NCI-H460 (cell line): ENCODE measurements around the gene TSC2. TPM values are rescaled to one million over a fixed set of nuclear protein-coding genes. Genes with fewer than 3 reads are reported as not detected.
"Not testable (repeated sequence)": the region's sequence is repeated elsewhere in the genome, so short reads cannot be mapped to it uniquely, and the experiment has no call there.

Experiments used
- DNase-seq: peaks from one replicate; pipeline ENCODE4 v3.0.0-alpha.2; 2016; ENCODE audit warnings: low read depth; ENCODE audit errors: extremely low read depth
- total RNA-seq: library from RNA; depleted of rRNA; stranded (reverse); fragments of >200 nt; shearing (Covaris generic); gene quantifications from 2 replicates; pipeline ENCODE4 v1.2.3, GENCODE V29; 2014

The TSC2 gene
- total RNA-seq, 1 experiment from 2014 or later, result 33.8 TPM

DNA sequence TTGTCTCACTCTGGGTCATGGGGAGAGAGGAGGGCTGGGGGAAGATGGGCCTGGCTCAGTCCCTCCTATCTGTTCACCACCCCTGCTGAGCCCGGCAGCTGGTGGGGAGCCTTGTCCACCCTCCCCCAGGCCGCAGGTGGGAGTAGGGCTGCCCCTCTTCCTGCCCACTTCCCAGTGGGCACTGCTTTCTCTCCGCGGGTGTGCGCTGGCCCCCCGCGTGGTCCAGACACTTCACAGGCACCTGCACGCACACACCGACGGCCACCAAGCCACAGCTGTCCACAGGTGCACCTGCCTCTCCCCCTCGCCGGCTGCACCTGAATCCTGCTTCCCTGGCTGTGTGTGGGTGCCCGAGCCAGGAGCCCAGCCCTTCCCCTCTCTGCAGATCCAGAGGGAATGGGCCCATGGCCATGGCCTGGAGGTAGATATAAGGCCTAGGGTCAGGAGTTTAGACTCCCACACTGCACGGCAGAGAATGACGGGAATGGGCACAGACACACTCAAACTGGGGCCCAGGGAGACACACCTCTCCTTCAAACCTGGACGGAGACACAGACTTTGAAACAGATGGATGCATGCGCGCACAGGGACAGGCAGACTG is 19.1 kb upstream of the TSC2 start:
- no peak for DNase-seq

DNA sequence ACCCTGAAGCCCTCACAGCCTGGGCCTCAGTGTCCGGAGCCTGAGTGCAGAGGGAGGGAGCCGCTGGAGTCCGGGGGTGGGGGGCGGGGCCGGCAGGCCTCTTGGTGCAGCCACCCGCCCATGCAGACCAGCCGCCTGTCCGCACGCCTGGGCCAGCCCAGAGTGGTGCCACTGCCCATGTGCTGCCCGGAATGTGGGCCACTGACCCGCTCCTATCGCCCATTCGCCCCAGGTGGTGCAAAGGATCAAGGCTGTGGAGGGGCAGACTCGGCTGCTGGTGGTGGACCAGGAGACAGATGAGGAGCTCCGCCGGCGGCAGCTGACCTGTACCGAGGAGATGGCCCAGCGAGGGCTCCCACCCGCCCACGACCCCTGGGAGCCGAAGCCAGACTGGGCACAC is 18.4 kb upstream of the TSC2 start:
- DNase-seq, result no peak

DNA sequence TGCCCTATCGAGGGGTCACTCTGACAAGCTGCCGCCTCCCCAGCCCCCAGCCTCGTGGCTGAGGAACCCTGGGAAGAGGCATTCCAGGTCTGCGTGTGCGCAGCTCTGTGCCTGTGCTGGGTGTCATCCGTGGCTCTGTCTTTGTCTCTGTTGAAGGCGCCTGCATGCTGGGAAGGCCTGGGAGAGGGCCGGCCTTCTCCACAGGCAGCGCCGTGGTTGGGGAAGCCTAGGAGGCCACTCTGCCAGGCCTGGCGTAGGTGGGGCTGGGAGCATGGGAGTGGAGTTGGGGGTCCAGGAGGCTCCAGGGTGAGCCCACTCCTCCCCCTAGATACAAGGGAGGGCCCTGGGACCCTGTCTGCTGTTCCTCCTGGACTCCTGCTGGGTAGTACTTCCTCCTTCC is 17.7 kb upstream of the TSC2 start:
- no peak for DNase-seq

DNA sequence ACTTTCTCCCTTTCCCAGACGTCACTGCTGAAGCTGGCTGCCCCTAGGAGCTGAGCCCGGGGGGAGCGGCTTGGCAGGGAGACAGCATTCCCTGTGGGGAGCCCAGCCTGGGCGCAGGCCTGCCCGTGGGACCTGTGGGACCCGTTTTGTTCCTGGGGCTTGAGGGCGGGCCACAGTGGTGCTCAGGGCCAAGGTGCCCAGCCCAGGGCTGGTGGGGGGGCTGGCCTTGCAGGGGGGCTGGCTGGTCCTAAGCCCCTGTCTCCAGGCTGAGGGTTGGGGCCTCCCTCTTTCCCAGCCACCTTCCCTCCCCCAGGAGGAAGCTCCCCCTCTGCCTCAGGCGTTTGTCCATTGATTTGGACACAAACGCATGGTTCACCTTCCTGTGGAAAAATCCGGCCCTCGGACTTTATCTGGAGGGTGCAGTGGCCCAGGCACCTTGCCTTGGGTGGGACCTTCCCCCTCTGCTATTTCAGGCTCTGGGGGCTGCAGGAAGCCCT is 16.7 kb upstream of the TSC2 start:
- no peak for DNase-seq

DNA sequence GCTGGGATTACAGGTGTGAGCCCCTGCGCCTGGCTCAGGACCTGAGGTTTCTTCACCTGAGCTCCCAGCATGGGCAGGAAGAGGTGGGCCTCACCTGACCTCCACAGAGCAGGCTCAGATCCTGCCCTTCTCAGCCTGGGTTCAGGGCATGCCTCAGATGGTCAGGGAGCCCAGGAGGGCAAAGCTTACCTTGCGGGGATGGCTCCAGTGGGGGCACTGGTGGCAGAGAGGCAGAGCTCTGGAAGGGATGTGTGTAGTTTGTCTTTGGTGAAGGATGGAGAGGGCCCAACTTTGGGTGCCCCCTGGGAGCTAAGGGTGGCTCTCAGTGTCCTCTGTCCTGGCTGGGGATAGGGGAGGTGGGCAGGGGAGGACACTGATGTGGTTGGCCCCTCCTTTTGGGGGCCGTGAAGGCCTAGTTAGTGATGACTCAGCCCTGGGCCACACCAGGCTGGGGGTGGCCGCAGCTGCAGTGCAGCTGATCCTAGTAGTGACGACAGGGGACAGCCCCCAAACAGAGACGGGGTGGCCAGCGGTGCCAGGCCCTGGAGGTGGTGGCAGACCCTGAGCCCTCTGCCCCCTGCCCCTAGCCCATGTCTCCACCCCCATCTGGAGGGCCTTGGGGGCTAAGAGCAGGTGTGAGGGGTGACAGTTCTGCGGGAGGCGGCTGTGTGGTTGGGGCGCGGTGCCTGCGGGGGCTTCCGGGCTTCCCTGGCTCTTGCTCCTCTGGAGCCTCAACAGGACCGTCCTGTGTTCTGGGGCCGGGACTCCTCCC is 15.3 kb upstream of the TSC2 start:
- DNase-seq, result no peak

DNA sequence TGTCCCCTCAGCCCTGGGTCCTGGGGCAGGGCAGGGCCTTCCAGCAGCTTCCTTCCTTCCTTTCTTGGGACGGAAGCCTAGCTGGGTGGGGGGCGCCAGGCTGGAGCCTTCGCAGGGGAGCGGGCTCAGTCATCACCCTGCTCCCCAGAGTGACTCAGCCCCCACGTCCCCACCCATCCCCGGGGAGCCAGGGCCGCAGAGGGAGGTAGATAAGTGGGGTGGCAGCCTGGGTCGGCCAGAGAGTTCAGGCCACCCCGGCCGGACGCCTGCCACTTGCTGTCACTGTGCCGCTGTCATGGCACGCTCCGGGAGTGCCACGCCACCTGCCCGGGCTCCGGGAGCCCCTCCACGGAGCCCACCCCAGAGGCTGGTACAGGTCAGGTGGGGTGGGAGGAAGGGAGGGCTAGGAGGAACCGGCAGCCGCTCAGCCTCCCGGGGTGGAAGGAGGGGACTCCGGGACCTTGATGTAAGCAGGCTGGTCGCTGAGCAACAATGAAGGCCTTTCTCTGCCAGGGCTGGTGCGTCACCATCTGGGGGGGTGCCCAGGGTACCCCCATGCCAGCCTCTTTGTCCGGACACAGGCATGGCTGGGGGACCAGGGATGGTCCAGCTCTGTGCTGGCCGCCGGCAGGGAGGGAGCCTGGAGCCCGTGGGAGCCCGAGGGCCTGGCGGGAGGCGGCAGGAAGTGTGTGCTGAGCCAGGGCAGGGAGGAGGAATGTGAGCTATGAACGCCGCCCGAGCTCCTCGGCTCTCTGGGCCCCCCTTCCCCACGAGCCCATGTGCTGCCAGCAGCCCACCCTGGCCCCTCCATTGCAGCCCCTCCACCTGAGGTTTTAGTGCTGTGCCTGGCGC is 14.5 kb upstream of the TSC2 start:
- DNase-seq, result no peak

DNA sequence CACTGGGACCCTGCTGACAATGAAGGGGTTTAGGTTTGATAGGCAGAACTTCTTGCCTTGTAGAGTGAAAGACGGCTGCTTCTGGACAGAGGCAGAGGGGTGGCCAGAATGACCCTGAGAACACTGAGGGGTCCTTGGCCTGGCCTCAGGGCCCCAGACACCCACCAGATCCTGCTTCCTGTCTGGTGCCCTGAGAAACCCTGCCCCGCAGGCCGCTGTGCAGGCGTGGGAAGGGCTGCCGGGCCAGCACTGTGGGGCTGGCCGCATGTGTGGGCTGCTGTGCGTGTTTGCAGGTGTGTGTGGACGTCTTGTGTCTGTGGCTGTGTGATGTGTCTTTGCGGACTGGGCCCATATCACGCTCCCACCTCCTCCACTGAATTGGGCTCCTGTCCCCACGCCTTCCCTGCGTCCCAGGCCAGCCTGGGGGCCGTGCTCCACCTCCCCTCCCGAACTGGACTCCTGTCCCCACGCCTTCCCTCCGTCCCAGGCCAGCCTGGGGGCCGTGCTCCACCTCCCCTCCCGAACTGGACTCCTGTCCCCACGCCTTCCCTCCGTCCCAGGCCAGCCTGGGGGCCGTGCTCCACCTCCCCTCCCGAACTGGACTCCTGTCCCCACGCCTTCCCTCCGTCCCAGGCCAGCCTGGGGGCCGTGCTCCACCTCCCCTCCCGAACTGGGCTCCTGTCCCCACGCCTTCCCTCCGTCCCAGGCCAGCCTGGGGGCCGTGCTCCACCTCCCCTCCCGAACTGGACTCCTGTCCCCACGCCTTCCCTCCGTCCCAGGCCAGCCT is 13.7 kb upstream of the TSC2 start:
- not testable (repeated sequence) for DNase-seq

DNA sequence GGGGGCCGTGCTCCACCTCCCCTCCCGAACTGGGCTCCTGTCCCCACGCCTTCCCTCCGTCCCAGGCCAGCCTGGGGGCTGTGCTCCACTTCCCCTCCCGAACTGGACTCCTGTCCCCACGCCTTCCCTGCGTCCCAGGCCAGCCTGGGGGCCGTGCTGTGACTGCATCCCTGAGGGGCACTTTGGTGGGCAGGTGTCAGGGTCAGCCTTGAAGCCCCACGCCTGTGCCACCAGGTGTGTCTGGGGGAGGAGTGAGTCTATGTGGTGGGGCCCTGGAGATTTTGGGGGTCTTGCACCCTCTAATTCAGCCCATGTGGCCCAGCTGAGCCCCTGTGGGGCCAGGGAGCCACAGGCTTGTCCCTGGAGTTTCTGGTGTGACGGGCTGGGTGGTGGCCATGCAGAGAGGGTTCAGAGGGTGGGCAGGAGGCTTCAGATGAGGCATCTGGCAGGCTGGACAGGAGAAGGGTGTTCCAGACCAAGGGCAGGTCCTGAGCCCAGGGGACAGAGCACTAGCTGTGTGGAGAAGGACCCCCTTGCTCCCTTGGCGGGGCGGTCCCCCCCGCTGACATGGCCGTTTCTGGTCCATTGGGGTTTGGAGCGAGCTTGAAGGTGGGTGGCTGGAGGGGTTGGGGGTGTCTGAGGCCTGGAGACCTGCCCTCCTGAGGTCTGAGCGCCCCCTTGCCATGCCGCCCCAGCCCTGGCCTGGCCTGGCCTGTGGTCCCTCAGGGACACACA is 12.9 kb upstream of the TSC2 start:
- no peak for DNase-seq

DNA sequence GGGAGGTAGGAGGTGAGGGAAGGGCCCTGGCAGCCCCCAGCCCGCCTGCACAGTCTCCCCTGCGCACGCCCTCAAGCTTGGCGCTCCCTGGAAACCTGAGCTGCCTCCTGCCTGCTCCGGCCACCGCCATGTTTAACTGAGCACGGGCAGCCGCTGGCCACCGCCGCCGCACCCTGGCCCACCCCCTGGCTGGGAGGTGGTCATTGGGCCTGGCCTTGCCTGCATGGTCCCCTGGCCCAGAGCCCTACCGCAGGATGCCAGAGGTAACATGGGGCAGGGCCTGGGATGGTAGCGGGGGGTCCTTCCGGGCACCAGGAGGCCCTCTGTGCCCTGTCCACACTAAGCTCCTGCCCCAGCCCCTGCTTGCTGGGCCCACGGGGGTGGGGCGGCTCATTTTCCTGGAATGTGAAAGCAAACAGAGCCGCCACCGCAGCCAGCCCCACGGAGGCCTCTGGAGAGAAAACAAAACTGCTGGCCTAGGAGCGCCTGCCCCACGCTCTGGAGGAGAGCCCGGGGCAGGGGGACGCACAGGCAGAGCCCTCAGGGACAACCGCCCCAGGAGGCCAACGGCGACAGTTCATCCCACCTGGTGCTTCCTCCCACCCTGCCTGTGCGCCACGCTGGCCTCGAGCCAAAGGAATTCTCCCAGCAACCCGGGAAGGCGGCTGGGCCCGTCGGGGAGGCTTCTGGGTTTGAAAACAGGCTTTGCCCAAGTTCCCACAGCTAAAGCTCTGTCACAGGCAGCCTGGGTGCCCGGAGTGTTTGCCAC is 12.2 kb upstream of the TSC2 start:
- DNase-seq, result no peak

DNA sequence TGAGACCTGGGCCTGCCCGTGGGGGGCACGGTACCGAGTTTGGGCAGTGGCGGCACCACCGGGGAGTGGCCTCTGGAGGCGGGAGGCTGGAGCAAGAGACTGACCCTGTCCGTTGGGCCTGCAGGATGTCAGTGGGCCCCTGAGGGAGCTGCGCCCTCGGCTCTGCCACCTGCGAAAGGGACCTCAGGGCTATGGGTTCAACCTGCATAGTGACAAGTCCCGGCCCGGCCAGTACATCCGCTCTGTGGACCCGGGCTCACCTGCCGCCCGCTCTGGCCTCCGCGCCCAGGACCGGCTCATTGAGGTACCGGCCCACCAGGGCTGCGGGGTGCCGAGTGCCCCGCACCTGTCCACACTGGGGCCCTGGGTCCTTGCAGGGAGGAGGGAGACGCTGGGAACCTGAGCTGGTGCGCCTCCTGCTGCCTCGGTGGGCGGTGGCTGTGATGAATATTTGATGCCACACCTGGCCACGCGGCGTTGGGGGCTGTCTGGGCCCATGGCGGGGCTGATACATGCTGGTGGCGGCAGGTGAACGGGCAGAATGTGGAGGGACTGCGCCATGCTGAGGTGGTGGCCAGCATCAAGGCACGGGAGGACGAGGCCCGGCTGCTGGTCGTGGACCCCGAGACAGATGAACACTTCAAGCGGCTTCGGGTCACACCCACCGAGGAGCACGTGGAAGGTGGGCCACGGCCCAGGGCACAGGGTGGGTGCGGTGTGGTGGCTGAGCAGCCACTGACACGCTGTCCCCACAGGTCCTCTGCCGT is 11.4 kb upstream of the TSC2 start:
- no peak for DNase-seq

DNA sequence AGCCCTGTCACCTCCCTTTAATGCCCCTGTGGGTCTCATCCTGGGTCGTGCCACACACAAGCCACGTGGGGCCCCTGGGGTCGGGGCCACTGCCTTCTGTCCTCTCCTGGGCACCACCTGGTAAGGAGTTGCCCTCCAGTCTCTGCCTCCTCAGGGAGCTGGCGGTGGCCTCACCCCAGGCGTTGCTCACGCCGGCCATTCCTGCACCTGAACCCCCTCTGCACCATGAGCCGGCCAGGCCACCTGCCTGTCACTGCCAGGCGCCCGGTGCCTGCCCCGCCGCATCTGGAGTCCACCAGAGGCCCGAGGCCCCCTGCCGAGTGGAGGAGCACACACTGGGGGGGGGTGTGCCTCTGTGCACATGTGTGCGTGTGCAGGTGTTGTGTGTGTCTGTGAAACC is 10.7 kb upstream of the TSC2 start:
- no peak for DNase-seq

DNA sequence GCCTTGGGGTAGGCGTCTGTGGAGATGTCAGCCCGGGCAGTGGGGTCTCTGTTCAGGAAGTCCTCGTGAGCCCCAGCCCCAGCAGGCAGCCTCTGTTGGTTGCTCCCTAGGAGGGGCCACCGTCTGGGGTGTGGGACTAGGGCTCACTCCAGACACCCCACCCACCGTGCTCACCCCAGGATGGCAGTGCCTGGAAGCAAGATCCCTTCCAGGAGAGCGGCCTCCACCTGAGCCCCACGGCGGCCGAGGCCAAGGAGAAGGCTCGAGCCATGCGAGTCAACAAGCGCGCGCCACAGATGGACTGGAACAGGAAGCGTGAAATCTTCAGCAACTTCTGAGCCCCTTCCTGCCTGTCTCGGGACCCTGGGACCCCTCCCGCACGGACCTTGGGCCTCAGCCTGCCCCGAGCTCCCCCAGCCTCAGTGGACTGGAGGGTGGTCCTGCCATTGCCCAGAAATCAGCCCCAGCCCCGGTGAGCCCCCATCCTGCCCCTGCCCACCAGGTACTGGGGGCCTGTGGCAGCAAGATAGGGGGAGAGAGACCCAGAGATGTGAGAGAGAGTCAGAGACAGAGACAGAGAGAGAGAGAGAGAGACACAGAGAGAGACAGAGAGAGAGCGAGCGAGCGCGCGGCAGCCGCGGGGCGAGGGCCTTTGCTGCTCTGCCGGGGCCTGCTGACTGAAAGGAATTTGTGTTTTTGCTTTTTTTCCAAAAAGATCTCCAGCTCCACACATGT is 10.0 kb upstream of the TSC2 start:
- DNase-seq, result no peak

DNA sequence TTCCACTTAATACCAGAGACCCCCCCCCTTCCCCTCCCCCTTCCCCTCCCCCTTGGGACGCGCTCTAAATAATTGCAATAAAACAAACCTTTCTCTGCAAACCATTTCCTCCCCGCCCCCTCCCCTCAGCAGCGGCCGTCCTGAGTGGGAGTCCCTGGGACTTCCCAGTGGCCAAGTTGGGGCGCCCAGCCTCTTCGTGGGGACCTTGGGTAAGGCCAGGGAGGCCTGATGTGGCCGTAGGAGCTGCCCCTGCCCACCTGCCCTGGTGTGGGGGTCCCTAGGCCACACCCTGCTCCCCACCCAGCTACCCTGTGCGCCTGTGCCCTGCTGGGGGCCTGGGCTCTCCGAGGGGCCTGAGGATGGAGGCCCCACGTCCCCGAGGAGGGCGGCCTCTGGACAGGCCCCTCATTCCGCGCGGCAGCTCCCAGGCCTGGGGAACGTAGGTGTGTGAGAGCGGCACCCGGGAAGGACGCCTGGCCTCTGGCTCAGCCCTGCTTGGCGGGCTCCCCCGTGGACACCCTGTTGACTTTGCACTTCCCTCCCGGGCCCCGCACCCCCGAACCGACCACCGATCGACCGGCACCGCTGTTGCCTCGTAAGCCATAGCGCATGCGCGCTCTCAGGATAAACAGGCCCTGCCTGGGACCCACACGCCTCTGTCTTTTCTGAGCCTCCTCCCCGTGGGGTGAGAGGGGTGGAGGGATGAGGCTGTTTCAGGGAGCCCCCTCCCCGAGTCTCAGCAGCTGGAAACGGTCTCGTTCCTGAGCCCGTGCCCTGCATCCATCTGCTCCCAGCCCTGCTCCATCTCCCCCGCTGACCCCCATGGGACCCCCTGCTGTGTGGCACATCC is 9.2 kb upstream of the TSC2 start:
- no peak for DNase-seq

DNA sequence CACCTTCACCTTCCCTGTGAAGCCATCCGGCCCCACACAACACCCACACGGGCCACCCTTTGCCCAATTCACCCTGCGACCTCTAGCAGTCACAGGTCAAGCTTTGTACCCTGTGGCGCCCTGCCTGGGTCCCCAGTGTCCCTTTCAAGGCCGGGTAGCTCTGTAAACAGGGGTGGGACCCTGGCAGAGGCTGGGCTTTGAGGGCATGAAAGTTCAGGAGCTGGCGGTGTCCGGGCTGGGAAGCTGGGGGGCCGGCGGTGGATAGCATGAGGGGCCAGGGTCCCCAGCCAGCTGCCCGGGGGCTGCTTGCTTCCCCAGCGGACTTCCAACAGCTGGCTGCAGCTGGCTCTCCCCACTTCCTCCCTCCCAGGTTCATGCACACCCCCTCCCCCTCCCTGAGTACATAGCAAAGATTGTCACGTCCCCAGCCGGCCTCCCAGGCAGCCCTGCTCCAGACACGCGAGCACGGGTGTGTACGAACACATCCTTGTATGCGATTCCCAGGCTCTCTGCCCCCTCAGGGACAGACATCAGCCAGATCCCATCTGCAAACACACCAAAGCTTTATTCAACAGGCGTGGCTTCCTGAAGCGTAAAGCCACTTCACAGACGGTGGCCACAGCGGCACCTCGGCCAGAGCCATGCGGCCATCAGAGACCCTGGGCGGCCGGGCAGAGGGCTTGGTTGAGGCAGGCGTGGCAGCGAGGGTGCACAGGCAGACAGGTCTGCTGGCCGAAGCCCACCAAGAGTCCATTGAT is 8.3 kb upstream of the TSC2 start:
- no peak for DNase-seq

DNA sequence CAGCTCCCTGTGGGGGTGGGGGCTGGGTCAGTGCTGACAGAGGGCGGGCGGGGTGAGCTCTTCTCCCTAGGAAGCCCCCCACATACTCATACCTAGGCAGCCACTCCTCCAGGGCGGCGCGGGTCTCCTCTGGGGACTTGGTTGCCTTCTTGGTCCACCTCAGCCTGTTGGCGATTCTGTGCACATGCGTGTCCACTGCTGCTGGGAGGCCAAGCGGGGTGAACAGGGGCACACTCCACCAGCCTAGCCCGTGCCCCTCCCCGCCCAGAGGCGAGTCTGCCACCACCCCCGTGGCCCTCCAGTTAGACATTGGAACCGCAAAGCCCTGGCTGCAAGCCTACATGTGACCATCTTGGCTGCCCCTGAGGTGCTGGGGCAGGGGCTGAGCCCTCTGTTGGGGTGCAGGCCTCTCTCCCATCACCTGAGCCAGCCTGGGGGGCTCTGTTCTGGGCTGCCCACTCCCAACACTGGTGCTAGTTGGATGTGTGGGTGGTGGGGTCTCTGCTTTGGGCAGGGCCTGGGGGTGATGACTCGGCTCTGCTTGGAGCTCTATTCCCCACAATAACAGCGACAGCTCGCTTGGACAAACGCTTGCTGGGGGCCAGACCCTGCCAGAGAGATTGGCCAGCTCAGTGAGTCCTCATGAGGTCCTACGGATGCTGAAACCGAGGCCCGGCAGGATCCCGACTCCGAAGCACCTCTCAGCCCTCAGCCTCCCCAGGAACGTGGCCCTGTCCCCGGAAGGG is 7.6 kb upstream of the TSC2 start:
- no peak for DNase-seq
